Loucy (cell line): ENCODE data around the gene RAB6B.

Experiments used
- H2AFZ ChIP-seq: fragments of 200-600 bp; sonication (generic); 2 replicates; pipeline ENCODE4 v1.6.0; 2016; ENCODE audit warnings: antibody characterized with exemption, mild to moderate bottlenecking, low read length, moderate library complexity
- H3F3A ChIP-seq: fragments of 200-600 bp; 2 replicates; pipeline ENCODE4 v1.6.0; 2016; ENCODE audit warnings: antibody characterized with exemption, low read depth, mild to moderate bottlenecking
- H3K27me3 ChIP-seq: fragments of 200-600 bp; sonication (generic); 2 replicates; pipeline ENCODE4 v1.6.1; 2014; ENCODE audit warnings: low read length, mild to moderate bottlenecking; ENCODE audit not compliant: insufficient read depth, poor library complexity, severe bottlenecking
- H3K36me3 ChIP-seq: fragments of 200-600 bp; sonication (generic); 2 replicates; pipeline ENCODE4 v1.6.1; 2016; ENCODE audit warnings: low read length; ENCODE audit not compliant: insufficient read depth
- H3K4me1 ChIP-seq: fragments of 200-600 bp; sonication (generic); 2 replicates; pipeline ENCODE4 v1.5.1; 2014; ENCODE audit warnings: low read length, mild to moderate bottlenecking; ENCODE audit not compliant: insufficient read depth, poor library complexity, severe bottlenecking
- H3K4me2 ChIP-seq: fragments of 200-600 bp; sonication (generic); 2 replicates; pipeline ENCODE4 v1.6.0; 2014; ENCODE audit warnings: antibody characterized with exemption, low read length, low read depth, mild to moderate bottlenecking; ENCODE audit not compliant: poor library complexity, severe bottlenecking
- H3K4me3 ChIP-seq: fragments of 200-600 bp; sonication (generic); 2 replicates; pipeline ENCODE4 v1.5.1; 2014; ENCODE audit warnings: low read length, mild to moderate bottlenecking, mixed read lengths; ENCODE audit not compliant: poor library complexity, severe bottlenecking
- H3K79me2 ChIP-seq: fragments of 200-600 bp; sonication (generic); 2 replicates; pipeline ENCODE4 v1.6.1; 2014; ENCODE audit warnings: low read length; ENCODE audit not compliant: insufficient read depth
- H3K9ac ChIP-seq: fragments of 200-600 bp; sonication (generic); 2 replicates; pipeline ENCODE4 v1.6.0; 2014; ENCODE audit warnings: mild to moderate bottlenecking, low read depth, low read length, moderate library complexity; ENCODE audit not compliant: poor library complexity, severe bottlenecking
- H3K9me2 ChIP-seq: fragments of 200-600 bp; sonication (generic); replicated peaks from 2 replicates; pipeline ENCODE4 v1.6.1; 2016; ENCODE audit warnings: low read depth, low read length, mixed read lengths
- H3K9me3 ChIP-seq: fragments of 200-600 bp; sonication (generic); 2 replicates; pipeline ENCODE4 v1.6.1; 2014; ENCODE audit warnings: mild to moderate bottlenecking, antibody characterized with exemption, low read length, low read depth; ENCODE audit not compliant: insufficient read depth
- H4K20me1 ChIP-seq: fragments of 200-600 bp; sonication (generic); 2 replicates; pipeline ENCODE4 v1.6.0; 2014; ENCODE audit warnings: antibody characterized with exemption, low read length, mild to moderate bottlenecking; ENCODE audit not compliant: insufficient read depth, poor library complexity, severe bottlenecking
- EZH2phosphoT487 ChIP-seq: fragments of 200-600 bp; IDR thresholded peaks from 2 replicates; pipeline ENCODE4 v1.6.1; 2018; ENCODE audit warnings: antibody characterized with exemption, mild to moderate bottlenecking, moderate library complexity, borderline replicate concordance
- TF ChIP-seq, protein P1 (sequence below): fragments of 200-600 bp; sonication (generic); conservative IDR thresholded peaks from 2 replicates; pipeline ENCODE4 v1.5.1; 2014; ENCODE audit warnings: mild to moderate bottlenecking, antibody characterized with exemption, low read length

RAB6B gene

DNA sequence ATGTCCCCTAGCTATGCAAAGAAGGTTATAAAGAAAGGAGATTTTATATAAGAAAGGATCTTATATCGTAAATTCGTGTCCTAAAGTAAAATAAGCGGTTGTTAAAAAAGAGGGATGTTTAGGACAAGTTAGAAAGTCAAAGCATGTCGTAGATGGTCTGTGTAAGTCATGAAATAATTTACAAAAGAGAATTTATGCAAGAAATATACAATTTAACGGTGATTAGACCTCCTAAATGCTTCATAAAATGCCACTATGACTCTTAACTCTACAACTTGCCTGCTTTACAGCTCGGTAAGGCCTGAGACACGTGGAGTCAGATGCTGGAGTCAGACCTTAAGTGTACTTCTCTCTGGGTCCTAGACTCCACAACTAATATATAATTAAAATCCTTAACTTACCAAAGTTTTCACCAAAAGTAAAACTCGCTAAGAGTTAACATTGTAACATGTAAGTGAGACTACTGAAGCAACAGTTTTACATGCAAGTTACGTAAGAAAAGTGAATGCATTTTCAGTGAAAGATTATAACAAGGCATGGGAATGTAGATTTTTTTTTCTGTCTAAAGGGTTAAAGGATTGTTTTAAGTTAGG, 103.4 kb downstream of the RAB6B start:
- H3K9ac ChIP-seq: no peak overlapping the region
- H3K9me3 ChIP-seq: peaks cover 11% of the 10 kb centered on the region
- no peaks in the 10 kb centered on the region for H3F3A ChIP-seq
- no peak overlapping the region for H2AFZ ChIP-seq
- H4K20me1 ChIP-seq: no peaks in the 10 kb centered on the region
- no peaks in the 10 kb centered on the region for H3K79me2 ChIP-seq
- no peaks in the 10 kb centered on the region for H3K9me2 ChIP-seq
- no peak overlapping the region for H3K4me2 ChIP-seq
- no peak overlapping the region for H3K4me3 ChIP-seq
- TF ChIP-seq, protein P1, sequence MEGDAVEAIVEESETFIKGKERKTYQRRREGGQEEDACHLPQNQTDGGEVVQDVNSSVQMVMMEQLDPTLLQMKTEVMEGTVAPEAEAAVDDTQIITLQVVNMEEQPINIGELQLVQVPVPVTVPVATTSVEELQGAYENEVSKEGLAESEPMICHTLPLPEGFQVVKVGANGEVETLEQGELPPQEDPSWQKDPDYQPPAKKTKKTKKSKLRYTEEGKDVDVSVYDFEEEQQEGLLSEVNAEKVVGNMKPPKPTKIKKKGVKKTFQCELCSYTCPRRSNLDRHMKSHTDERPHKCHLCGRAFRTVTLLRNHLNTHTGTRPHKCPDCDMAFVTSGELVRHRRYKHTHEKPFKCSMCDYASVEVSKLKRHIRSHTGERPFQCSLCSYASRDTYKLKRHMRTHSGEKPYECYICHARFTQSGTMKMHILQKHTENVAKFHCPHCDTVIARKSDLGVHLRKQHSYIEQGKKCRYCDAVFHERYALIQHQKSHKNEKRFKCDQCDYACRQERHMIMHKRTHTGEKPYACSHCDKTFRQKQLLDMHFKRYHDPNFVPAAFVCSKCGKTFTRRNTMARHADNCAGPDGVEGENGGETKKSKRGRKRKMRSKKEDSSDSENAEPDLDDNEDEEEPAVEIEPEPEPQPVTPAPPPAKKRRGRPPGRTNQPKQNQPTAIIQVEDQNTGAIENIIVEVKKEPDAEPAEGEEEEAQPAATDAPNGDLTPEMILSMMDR: no peak
- no peak for TF ChIP-seq EZH2phosphoT487
- no peaks in the 10 kb centered on the region for H3K4me1 ChIP-seq
- peaks cover 5% of the 10 kb centered on the region for H3K27me3 ChIP-seq
- no peaks in the 10 kb centered on the region for H3K36me3 ChIP-seq

DNA sequence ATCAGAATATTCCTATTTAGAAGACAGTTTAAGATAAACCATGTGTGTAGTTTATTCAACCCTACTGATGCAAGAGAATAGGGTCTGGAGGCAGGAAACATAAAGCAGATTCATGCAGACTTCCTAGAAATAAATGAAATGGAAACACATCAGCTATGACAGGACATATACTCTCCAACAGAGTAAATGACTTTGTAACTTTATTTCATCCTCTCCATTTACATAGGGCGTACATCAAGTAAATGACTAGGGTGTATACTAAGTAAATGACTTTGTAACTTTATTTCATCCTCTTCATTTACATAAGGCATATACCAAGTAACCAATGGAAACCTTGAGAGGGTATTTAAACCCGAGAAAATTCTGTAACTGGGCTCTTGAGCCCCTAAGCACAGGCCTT, 107.7 kb downstream of the RAB6B start:
- no peaks in the 10 kb centered on the region for H3K36me3 ChIP-seq
- no peak overlapping the region for H3K4me3 ChIP-seq
- H4K20me1 ChIP-seq: no peaks in the 10 kb centered on the region
- no peaks in the 10 kb centered on the region for H3F3A ChIP-seq
- H3K9ac ChIP-seq: no peak overlapping the region
- H3K9me2 ChIP-seq: no peaks in the 10 kb centered on the region
- TF ChIP-seq, protein P1: no peak
- no peak for TF ChIP-seq EZH2phosphoT487
- peaks cover 5% of the 10 kb centered on the region for H3K27me3 ChIP-seq
- no peaks in the 10 kb centered on the region for H3K4me1 ChIP-seq
- H3K9me3 ChIP-seq: peaks cover 11% of the 10 kb centered on the region
- H3K79me2 ChIP-seq: no peaks in the 10 kb centered on the region
- H2AFZ ChIP-seq: no peak overlapping the region
- no peak overlapping the region for H3K4me2 ChIP-seq

DNA sequence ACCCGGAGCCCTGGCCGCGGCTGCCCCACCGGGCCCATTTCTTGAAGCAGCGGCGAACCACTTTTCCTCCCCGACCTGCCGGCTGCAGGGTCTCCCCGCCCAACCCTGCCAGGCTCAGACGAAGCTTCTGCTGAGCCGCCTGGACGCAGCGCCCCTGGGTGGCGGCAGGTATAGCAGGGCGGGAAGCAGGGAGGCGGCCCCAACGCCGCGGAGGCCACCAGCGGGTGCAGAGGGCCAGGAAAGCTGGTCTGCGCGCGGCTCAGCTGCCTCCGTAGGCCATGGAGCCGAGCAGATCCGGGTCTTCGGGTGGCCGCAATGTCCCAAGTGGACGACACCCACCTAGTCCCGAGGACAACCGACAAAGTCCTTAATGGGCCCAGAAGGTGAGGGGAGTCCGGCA, 111.9 kb downstream of the RAB6B start:
- Histone ChIP-seq H3K9me2 (no peaks in the 10 kb centered on the region), H3F3A (no peaks in the 10 kb centered on the region), H3K9ac (no peak overlapping the region), H3K27me3 (no peaks in the 10 kb centered on the region), H3K4me2 (no peak overlapping the region), H3K4me1 (no peaks in the 10 kb centered on the region), H2AFZ (no peak overlapping the region), H3K9me3 (no peaks in the 10 kb centered on the region), H4K20me1 (no peaks in the 10 kb centered on the region), H3K79me2 (no peaks in the 10 kb centered on the region), H3K36me3 (no peaks in the 10 kb centered on the region), H3K4me3 (no peak overlapping the region)
- no peak for TF ChIP-seq EZH2phosphoT487
- TF ChIP-seq, protein P1: no peak
